C4-2B (cell line): ENCODE results near the gene TTBK2.
A peak's percentile ranks its signal among the peaks of the same experiment; 100 is the strongest.
"Not testable (repeated sequence)": the region's sequence is repeated elsewhere in the genome, so short reads cannot be mapped to it uniquely, and the experiment has no call there.

Experiments used
- H3K27ac ChIP-seq: fragments of 450-650 bp; 2 replicates; pipeline ENCODE4 v1.5.1; 2017
- CTCF ChIP-seq: fragments of 450-650 bp; conservative IDR thresholded peaks from 2 replicates; pipeline ENCODE4 v1.5.1; 2017; ENCODE audit warnings: mild to moderate bottlenecking
- ZFX ChIP-seq: fragments of 450-650 bp; IDR thresholded peaks from 2 replicates; pipeline ENCODE4 v1.6.1; 2017

TTBK2 gene

GRCh38 chr15:42903388-42904324, 16.9 kb downstream of the TTBK2 start:
- no peak for TF ChIP-seq CTCF
- TF ChIP-seq ZFX = no peak

DNA sequence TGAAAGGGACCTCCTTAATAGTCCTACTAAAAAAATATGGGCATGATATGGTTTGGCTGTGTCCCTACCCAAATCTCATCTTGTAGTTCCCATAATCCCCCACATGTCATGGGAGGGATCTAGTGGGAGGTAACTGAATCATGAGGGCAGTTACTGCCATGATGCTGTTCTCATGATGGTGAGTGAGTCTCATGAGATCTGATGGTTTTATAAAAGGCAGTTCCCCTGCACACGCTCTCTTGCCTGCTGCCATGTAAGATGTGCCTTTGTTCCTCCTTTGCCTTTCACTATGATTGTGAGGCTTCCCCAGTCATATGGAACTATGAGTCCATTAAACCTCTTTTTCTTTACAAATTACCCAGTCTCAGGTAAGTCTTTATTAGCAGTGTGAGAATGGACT, 26.7 kb downstream of the TTBK2 start:
- H3K27ac ChIP-seq = not testable (repeated sequence)

More at GRCh38 chr15:42903388-42904324, 16.9 kb downstream of the TTBK2 start:
- no peak overlapping the region for H3K27ac ChIP-seq

GRCh38 chr15:42891569-42891968, 29.0 kb downstream of the TTBK2 start:
- TF ChIP-seq CTCF (no peak), ZFX (no peak)
- no peak overlapping the region for H3K27ac ChIP-seq

DNA sequence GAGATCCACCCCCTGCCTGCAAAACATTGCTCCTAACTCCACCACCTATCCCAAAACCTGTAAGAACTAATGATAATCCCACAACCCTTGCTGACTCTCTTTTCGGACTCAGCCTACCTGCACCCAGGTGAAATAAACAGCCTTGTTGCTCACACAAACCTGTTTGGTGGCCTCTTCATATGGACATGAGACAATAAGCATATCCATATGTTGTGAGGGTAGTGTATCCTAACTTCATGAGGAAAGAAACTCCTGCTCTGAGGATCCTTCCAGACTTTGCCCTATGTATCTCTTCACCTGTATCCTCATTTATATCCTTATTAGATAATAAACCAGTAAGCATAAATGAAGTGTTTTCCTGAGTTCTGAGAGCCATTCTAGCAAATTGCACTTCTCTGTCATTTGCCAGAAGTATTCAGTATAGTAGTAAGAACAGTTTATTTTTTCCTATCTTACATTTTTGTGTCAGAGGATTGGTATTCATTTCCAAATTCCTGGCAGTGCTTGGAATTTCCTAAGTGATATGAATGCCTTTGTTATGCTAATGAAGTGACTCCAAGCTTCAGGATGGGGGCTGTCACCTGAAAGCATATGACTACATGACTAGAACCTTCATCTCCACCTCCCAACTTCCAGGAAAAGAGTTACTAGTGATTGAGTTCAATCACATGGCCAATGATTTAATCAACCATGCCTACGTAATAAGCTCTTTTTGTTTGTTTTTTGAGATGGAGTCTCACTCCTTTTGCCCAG, 30.2 kb downstream of the TTBK2 start:
- TF ChIP-seq ZFX (no peak), CTCF (no peak)
- H3K27ac ChIP-seq = no peak overlapping the region

DNA sequence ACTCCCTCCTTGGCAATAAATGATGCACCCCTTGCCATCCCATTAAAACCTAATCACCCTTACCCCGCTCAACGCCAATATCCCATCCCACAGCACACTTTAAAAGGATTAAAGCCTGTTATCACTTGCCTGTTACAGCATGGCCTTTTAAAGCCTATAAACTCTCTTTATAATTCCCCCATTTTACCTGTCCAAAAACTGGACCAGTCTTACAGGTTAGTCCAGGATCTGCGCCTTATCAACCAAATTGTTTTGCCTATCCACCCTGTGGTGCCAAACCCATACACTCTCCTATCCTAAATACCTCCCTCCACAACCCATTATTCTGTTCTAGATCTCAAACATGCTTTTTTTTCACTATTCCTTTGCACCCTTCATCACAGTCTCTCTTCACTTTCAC, 33.2 kb downstream of the TTBK2 start:
- peak overlapping the region; percentile 30; the same call in 1 of the 2 replicates for H3K27ac ChIP-seq

DNA sequence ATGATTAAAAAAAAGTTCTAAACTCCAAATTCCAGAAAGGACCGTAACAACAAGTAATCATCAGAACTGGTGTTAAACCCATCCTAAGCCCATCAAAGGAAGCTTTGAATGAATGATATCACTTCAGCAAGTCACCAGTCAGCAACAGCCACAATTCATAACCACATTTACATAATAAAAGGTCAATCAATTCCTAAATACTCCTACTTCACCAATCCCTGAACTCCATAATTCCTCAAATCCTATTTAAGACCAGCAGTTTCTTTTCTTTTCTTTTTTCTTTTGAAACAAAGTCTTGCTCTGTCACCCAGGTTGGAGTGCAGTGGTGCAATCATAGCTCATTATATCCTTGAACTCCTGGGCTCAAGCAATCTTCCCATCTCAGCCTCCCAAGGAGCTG, 40.5 kb downstream of the TTBK2 start:
- TF ChIP-seq ZFX (no peak), CTCF (no peak)

DNA sequence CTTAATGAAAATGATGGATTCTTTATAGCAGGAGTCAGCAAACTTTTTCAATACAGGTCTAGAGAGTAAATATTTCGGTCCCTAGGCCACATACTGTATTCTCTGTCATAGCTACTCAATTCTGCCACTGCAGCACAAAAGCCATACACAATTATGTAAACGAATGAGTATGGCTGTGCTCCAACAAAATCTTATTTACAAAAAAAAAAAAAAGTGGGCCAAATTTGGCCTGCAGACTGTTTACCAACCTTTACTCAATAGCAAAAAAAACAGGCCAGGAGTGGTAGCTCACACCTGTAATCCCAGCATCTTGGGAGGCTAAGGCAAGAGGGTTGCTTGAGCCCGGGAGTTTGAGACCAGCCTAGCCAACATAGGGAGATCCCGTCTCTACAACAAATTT, 41.1 kb downstream of the TTBK2 start:
- no peak for TF ChIP-seq ZFX
- no peak for TF ChIP-seq CTCF
- no peak overlapping the region for H3K27ac ChIP-seq

More for the DNA sequence above, 40.5 kb downstream of the TTBK2 start:
- H3K27ac ChIP-seq = no peak overlapping the region

DNA sequence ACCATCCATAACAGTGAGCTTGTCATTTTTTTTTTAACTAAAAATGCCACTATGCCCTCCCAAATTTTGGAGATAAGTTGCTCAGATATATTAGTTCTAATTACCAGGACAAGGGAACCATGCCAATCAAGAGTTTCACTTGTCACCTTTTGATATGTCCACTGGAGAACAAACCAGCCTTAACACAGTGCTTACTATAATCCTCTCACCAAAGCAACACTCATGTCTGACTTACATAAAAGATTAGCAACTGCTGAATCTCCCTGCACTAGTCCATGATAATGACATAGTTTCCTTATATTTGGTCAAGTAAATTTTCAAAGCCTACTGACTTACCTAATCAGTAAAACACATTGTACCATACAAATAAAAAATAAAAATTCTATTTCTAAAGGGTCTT, 44.4 kb downstream of the TTBK2 start:
- TF ChIP-seq CTCF = no peak
- TF ChIP-seq ZFX = no peak
- no peak overlapping the region for H3K27ac ChIP-seq
